HuH-7 (cell line): ENCODE measurements around the gene CAPN12.

ENCODE experiments used
- DNase-seq: peaks from one replicate; pipeline ENCODE4 v3.0.0; 2011; ENCODE audit warnings: low spot score

Gene CAPN12

DNA sequence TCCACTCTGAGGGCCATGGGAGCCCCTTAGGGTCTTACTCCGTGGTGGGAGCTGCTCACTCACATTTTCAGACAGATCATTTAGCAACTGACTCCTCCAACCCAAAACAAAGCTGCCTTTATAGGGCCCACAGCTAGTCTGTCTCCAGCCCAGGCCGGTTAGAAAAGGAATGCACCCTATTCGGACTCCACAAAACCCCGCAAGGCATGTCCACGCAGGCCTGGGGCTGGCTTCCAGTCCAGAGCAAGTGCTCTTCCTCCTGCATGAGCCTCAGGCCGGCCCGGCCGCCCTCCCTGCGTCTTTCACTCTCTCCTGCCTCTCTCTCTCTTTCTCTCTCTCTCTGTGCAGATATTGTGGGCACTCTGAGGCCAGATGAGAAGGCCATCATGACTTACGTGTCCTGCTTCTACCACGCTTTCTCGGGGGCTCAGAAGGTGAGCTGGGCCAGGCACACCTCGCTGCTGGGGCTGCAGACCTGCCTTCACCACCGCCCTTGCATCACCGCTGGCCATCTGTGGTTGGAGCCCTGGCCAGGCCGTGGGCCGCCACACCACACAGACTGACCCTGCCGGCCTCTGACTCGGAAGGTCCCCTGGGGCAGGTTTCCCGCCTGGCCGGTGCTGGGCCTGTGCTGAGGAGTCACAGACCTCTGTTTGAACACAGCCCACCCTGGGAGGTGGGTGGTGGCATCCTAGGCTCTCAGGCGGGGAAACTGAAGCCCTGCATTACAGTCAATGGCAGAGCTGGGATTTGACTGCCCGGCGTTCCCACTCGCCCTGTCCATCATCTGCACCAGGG lies 33.1 kb downstream of the CAPN12 start:
- DNase-seq = no peak

DNA sequence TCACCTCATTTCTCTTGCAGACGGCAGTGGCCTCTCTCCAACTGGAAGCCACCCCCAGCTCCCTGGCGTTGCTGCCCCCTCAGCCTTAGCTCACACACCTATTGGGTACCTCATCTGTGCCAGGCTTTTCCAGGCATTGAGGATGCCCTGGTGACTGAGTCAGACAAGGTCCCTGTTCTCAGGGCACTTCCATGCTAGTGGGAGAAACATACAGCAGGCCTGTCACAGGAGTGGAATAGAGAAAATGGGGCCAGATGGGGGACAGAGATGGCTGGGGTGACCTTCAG lies 33.9 kb downstream of the CAPN12 start:
- DNase-seq = no peak

DNA sequence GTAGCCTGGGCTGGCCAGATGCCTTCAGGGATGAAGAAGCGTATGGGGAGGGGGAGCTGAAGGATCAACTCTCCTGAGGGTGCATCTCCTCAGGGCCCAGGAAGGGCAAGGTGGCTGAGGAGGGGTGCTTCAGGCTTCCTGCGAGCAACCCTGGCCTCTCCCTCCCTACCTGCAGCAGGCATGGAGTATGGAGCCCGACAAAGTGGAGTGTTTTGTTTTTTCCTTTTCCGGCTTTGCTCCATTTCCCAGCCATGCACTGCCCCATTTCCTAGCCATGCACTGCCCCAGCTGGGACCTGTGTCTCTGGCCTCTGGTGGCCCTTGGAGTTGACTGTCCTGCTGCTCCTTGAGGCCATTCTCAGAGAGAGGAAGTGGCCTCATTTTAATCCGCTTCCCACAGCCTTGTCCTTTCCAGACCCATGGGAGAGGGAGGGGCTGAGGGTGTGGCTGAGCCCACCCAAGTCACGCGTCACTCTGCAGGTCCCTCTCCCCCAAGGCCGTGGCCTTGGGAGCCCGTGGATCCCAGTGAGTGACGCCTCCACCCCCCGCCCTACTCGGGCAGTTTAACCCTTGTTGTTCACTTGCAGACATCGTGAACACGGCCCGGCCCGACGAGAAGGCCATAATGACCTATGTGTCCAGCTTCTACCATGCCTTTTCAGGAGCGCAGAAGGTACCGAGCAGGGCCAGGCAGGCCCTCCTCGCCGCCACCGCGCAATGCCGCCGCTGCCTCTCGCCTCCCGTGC lies 34.4 kb downstream of the CAPN12 start:
- no peak for DNase-seq

DNA sequence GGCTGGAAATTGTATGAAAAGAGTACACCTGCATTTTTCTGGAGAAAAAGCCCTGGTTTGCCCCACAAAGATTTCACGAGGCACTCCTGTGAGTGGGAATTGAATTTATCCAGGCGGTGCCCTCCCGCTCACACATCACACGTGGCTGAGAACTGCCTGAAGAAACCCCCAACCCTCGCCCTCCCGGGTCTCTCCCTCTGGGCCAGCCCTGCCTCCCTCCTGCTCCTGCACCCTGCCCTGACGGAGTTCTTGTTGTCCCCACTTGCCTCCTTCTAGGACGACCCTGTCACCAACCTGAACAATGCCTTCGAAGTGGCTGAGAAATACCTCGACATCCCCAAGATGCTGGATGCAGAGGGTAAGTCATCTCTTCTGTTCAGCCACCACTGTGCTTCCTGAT lies 35.2 kb downstream of the CAPN12 start:
- no peak for DNase-seq

DNA sequence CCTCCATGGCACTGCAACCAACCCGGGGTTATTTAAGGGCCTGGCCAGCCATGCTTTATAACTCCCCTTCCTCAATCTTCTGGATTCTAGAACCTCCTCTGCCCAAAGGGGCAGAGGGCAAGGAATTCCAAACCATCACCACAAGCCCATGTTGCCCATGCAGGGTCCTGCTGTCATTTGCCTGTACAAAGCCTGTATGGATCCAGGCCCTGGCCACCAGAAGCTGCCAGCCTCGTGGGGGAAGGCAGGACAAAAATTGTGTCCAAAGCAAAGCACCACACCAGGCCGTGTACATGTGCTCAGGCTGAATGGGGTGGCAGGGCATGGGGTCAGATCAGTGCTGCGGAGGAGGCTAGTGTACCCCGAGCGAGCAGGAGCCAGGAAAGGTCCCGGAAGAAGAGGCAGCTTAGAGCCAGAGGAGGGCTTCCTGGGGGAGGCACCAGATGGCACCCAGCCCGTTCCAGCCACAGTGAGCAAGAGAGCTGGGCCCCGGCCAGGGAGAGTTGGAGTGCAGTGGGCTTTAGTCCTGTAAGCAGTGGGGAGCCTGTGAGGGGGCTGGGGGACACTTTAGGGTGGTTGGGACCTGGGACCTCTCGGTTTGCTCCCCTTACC lies 35.8 kb downstream of the CAPN12 start:
- no peak for DNase-seq

DNA sequence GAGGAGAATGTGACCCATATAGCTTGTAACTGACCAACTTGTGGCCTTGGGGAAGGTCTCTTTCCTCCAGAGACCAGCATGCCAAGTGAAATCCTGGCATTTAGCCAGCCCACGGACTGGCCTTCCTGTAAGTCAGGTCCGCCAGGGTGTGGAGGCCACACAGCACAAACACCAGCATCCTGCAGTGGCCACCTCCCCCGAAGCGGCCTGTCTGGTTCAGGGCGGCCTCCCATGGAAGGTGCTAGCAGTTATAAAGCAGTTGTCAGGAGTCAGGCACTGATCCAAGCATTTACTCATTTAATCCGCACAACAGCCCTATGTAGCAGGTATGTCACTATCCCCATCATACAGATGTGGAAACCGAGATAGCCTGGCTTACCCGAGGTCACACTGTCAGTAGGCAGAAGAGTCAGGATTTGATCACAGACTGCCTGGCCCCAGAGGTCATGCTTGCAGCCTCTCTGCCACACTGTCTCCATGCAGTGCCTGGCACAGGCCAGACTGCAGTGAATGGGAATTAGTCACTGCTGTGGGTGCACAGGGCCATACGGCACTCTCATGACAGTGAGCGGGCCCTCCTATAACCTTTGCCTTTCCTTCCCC lies 36.7 kb downstream of the CAPN12 start:
- no peak for DNase-seq

DNA sequence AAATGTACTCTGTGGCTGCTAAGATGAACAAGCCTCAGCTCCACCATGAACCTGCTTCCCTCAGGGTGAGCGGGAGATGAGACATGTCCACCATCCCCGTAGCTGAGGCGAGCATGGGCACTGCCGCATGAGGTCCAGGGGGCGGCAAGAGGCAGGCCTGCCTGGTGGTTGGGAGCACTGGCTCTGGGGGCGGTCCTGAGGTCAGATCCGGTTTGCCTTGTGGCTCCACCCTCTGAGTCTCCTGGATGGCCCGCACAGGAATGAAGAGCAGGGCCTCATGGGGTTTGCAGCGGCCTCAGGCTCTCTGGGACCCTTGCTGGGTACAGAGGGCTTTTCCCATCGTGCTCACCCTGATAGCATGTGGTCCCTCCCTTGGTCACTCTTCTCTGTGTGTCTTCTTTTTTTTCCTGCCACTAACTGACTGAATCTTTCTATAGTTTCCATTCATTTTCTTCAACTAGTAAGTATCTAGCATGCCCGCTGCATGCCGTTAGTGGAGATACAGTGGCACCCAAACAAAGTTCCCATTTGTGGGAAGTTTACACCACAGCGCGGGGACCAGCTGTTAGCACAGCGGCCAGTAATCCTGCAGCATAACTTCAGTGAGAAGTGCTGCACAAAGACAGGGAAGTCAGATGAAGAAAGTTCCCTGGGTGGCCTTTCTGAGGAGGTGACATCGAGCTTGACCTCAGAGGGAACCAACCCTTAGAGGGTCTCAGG lies 37.3 kb downstream of the CAPN12 start:
- no peak for DNase-seq

DNA sequence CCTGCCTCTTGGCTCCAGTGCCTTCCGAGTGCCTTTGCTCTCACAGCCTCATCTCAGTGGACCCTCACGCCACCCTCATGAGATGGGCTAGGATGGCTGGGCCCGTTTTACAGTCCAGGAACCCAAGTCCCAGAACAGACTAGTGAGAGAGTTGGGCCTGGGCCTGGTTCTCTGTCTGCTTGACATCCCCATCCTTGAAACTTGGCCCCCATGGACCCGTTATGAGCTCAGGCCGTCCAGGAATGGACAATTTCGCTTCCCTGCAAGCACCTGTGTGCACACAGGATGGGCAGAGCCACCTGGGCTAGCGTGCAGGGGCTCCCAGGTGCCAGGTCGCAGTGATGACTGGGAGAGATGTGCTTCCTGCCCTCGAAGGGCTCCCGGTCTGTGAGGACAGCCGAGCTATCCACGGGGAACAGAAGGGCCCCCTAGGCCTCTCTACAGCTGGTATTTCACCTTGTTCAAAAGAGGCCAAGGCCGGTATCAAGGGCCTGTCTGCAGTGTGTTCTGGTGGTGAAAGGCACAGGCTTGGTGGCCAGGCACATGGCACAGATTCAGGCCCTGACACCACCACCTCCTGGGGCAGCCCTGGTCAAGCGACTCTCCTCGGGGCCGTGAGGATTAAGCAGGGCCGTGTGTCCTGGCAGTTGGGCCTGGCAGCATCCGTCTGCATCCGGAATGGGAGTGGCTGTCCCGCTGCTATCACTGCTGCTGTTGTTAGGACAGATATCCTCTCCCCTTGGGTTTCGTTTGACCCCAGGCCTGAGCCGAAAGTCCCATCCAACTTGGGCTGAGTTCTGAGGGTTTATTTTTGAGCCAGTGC lies 38.9 kb downstream of the CAPN12 start:
- DNase-seq = no peak

DNA sequence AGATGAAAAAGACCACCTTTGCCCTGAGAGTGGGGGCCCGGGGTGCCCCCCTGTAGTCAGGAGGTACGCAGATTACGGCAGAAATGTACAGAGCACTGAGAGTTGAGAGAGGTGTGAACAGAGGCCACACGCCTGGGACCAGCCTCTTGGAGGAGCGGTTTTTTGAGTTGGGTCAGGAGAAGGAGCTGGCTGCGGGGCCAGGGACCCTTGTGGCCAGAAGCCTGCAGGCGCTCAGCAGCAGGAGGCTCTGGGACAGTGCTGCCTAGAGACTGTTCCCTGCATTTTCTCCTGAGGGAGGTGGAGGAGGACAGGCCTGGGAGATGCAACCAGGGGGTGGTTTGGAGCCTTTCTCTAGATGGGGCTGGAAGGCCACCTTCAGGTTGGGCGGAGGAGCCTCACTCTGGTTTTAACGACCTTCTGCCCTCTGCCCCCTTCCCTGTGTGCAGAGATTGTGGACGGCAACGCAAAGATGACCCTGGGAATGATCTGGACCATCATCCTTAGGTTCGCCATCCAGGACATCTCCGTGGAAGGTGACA lies 39.7 kb downstream of the CAPN12 start:
- no peak for DNase-seq

DNA sequence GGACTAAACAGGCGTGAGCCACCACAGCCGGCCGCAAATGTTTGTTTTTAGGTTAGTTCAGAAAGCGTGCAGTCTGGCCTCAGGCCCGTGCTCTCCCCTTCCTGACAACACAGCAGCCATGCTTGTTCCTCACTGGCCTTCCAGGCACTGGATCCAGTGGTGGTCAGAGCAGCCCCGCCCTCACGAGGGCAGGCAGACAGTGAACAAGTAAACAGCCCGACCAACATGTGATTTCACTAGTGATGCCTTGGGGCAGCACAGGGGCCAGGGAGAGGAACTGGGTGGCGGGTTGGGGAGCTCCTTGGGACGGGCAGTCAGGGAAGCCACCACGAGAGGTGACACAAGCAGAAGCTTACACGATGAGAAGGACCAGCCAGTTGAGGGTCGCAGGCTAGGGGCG lies 40.8 kb downstream of the CAPN12 start:
- no peak for DNase-seq

DNA sequence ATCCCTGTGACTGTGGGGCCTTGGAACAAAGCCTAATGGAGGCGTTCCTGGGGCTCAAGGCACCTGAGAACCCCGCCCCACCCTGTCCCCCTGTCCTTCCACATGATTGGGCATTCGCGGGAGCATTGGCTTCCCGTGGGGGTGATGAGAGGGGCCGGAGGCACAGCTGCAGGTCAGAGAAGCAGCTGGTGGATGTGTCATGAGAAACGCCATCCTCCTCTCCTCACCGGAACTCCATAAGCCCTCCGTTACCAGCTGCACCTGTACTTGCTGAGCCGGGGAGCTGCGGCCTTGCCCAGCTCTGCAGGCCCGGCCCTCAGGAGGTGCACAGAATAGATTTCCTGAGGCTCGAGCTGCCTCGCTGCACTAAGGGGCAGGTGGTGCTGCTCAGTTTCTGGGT lies 42.0 kb downstream of the CAPN12 start:
- no peak for DNase-seq

DNA sequence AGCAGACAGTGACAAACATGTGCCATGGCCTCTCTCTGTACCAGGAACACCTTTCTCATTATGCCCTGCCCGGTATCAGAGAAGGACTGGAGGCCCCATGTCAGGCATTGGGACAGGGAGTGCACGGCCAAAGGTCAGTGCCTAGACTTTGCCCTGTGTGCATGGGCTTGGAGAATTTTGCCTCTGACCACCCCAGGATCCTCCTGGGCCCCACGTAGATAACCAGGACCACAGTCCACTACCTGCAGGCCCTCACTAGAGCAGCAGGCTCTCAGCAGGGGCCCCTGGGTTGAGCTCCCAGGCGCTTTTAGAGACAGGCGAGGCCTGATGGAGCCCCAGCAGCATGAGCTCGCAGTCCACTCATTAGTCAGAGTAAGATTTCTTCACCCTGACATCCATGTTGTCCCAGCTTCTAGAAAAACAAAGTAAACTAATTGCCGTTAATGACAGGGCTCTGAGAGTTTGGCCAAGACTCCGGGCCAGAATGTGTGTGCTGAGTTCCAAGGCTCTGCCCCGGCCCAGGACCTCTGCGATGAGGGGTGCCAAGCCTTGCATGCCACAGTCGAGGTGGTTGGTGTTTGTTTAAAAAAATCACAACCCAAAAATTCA lies 42.7 kb downstream of the CAPN12 start:
- peak; percentile 92 for DNase-seq

DNA sequence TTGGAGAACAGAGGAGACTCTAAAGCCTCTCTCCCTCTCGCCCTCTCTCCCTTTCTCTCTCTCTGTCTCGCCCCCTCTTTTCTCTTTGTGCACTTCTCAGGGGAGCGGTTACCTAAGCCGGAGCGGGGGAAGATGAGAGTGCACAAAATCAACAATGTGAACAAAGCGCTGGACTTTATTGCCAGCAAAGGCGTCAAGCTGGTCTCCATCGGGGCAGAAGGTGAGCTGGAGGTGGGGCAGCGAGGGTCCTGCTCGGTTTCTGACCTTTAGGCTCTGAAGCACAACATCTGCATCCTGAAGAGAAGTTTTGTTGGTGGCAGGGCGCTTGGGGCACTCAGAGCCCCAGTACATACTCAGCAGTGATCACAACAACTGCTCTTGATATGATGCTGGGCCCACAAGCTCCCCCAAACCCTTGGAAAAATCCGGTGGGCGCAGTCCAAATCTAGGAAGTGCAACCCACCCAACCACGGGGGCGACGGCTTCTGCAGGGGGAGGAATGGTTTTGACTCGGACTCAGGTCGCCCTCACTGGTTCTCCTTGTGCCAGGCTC lies 43.3 kb downstream of the CAPN12 start:
- DNase-seq = no peak

DNA sequence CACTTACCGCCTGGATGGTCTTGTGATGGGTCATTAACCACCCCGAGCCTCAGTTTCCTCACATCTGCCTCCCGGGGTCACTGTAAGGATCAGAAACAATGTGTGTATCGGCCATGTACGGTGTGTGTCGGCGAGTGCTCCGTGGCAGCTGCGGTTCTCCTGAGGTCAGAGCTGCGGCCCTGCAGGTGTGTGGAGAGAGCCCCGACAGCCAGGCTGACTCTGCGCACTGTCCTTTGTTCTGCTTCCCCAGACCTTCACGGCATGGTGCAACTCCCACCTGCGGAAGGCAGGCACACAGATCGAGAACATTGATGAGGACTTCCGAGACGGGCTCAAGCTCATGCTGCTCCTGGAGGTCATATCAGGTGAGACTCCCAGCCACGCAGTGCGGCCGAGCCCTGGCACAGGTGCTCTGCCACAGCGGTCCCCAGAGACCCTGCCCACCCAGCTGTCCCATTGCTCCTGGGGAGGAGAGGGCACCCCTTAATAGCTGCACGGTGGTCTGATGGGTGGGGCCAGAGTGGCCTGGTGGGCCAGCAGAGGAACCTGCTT lies 43.8 kb downstream of the CAPN12 start:
- no peak for DNase-seq

DNA sequence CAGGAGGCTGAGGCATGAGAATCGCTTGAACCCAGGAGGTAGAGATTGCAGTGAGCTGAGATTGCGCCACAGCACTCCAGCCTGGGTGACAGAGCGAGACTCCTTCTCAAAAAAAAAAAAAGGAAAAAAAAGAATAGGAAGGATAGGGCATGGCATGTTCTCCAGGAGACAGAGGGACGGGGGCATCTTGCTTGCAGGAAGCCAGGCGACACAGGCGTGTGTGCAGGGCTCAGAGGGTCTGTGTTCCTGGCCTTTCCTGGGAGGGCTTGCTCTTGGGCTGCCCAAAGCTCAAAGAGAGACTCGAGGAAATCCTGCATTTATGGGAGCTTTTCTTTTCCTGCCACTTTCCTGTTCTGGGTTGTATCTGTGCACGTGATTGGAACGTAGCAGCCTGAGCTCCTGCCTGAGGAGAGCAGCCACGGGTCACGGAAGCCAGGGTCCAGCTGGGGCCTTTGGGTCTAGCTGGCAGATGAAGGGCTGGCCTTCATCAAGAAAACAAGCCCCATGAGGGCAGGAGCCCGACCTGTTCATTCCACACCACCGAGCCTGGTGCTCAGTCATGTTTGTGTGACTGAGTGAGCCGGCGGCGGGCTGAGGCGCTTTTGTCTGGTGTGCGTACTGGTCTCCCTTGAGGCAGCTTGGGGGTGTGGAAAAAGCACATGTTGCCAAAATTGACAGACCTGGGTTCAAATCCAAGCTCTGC lies 44.5 kb downstream of the CAPN12 start:
- DNase-seq = no peak

DNA sequence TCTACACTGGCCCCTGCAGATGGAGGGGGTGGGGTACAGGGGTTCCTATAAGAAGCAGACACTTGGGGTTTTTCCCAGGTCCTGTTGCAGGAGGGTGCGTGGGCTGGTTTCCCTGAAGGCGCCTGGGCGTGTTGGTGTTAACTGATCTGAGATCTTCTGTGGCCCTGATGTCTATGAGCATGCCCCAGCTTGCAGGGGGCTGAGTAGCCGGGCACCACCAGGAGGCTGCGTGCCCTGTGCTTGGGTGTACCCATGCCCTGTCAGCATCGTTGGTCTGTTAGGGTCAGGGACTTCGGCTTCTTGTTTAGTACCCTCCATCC lies 45.3 kb downstream of the CAPN12 start:
- no peak for DNase-seq

DNA sequence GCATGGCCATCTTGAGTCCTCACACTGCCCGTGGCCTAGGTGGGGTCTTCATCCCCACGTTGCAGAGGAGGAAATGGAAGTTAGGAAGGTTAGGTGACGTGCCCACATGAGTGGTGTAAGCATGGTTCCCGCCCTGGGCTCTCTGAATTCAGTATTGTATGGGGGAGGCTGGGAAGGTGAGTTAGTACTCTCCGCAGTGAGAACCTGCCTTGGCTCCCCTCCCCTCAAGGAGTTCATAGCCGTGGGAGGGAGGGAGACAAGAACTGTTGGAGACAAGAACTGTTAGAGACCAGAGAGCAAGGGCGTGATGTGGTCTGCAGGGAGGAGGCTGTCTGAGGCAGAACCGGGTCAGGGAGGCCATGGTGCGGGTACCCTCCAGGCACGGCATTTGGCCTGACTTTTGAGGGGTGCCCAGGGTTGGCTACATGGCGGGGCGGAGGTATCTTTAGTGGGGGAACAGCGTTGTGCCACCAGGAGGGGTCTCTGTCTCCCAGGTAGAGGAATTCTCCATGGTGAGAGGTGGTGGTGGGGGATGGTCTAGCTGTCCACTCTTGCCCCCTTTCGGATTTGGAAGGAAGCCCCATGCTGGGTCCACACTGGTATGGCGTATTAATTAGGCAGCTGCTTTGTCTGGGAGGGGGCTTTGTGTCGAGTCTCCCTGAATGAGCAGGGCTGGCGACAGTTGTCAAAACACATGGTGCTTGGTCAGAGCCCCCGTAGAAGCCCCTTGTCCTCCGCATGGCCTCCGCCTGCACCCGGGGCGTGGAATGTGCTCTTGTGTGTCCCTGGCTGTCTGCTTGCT lies 45.8 kb downstream of the CAPN12 start:
- no peak for DNase-seq

DNA sequence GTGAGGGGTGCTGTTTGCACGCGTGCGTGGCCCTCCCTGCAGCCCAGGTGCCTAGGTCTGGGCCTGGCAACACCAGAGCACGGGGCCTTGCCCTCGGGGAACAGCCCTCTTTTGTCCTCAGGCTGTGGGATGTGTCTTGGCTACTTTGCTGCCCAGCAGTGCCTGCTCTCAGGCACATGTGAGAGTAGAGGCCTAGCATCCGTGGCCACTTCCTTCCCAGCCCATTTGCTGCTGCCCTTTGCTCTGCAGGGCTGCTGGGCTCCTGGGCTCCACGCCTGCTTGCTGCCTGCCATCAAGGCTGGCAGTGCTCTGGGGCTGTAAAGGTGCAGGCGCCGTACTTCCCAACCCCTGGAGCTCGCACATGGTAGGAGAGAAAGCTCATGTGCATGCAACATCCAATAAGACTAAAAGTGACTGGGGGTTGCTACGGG lies 46.6 kb downstream of the CAPN12 start:
- DNase-seq = no peak

DNA sequence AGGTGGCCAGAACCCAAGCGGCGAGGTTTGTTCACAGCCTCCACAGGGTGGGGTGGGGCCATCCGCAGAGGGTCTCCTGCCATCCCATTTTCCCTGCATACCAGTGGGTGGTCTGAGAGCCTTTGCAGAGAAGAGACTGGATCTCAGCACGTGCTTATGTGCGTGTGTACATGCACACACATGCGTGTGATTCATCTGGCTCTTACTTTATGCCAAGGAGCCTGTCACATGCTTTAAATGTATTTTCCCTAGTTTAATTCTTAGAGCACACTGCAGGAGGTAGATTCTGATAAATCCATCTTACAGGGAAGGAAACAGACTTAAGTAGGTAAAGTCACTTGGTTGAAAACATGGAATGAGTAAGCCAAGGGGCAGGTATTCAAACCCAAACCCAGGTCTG lies 47.1 kb downstream of the CAPN12 start:
- DNase-seq = no peak
